Activated CD8-positive, alpha-beta memory T cell treated with anti-CD3 and anti-CD28 coated beads, Interleukin-2, amount 50 U/mL, for 1 hour (primary cell): ENCODE data around the gene GRB10.

Experiments used
- DNase-seq: peaks from one replicate; pipeline ENCODE4 v3.0.0-alpha.2; 2020; ENCODE audit errors: extremely low read depth

GRB10 gene

GRCh38 chr7:50690541-50691011 is 92.1 kb downstream of the GRB10 start:
- no peak for DNase-seq

- DNase-seq: no peak
These were observed 94.5 kb downstream of the GRB10 start for GRCh38 chr7:50688226-50688590.

GRCh38 chr7:50687575-50688225 is 95.0 kb downstream of the GRB10 start:
- DNase-seq: no peak

GRCh38 chr7:50687096-50687495 is 95.6 kb downstream of the GRB10 start:
- DNase-seq: no peak

GRCh38 chr7:50685135-50686065 is 97.3 kb downstream of the GRB10 start:
- DNase-seq: no peak

GRCh38 chr7:50684713-50685075 is 98.0 kb downstream of the GRB10 start:
- DNase-seq: no peak

- DNase-seq: no peak
These were observed 98.5 kb downstream of the GRB10 start for GRCh38 chr7:50684011-50684712.

- DNase-seq: no peak
These were observed 100.1 kb downstream of the GRB10 start for GRCh38 chr7:50682573-50682972.

- DNase-seq: no peak
These were observed 100.6 kb downstream of the GRB10 start for GRCh38 chr7:50682079-50682478.

- DNase-seq: no peak
These were observed 101.2 kb downstream of the GRB10 start for GRCh38 chr7:50681432-50682045.

- DNase-seq: no peak
These were observed 103.3 kb downstream of the GRB10 start for GRCh38 chr7:50679218-50680007.

- DNase-seq: no peak
These were observed 104.1 kb downstream of the GRB10 start for GRCh38 chr7:50678586-50678985.

GRCh38 chr7:50677638-50677996 is 105.1 kb downstream of the GRB10 start:
- no peak for DNase-seq

GRCh38 chr7:50676740-50677637 is 105.7 kb downstream of the GRB10 start:
- no peak for DNase-seq

GRCh38 chr7:50676079-50676478 is 106.6 kb downstream of the GRB10 start:
- no peak for DNase-seq

GRCh38 chr7:50674896-50675835 is 107.5 kb downstream of the GRB10 start:
- DNase-seq: no peak

GRCh38 chr7:50674299-50674698 is 108.4 kb downstream of the GRB10 start:
- DNase-seq: no peak

- no peak for DNase-seq
These were observed 109.6 kb downstream of the GRB10 start for GRCh38 chr7:50673096-50673495.

GRCh38 chr7:50672045-50672444 is 110.7 kb downstream of the GRB10 start:
- no peak for DNase-seq
